Activated T-cell treated with anti-CD3 and anti-CD28 coated beads, Interleukin-2, amount 50 U/mL, for 4 hours (primary cell): ENCODE data around the gene LOXL4. TPM values are rescaled to one million over a fixed set of nuclear protein-coding genes. Genes with fewer than 3 reads are reported as not detected.

Experiments used
- total RNA-seq, 3 donors: library from RNA; stranded (reverse); gene quantifications; one replicate each; pipeline ENCODE4 v1.2.1, GENCODE V29; 2021

Gene LOXL4
- total RNA-seq, 3 donors from 2014 or later, result not detected

Other genes starting within 250 kb of the LOXL4 start
- gene CRTAC1, start 237.6 kb downstream of the LOXL4 start, total RNA-seq, result not detected
- gene R3HCC1L, start 133.5 kb downstream of the LOXL4 start, total RNA-seq, result 10 to 100 TPM; 16.8 to 19.6 (median 18.9) TPM
- 1 to 10 TPM in 2 of 3 donors, under 1 TPM in 1; 0.84 to 3.2 (median 1.1) TPM for gene PYROXD2, start 147.0 kb upstream of the LOXL4 start, total RNA-seq
- gene HPS1, start 178.7 kb upstream of the LOXL4 start, total RNA-seq, result 10 to 100 TPM; 59.2 to 64.2 (median 59.7) TPM